ENCODE data around the gene PPP2R5A. TPM values are rescaled to one million over a fixed set of nuclear protein-coding genes. Genes with fewer than 3 reads are reported as not detected.

PPP2R5A gene
- total RNA-seq, 1 experiment from 2014 or later = 22.0 TPM

DNA sequence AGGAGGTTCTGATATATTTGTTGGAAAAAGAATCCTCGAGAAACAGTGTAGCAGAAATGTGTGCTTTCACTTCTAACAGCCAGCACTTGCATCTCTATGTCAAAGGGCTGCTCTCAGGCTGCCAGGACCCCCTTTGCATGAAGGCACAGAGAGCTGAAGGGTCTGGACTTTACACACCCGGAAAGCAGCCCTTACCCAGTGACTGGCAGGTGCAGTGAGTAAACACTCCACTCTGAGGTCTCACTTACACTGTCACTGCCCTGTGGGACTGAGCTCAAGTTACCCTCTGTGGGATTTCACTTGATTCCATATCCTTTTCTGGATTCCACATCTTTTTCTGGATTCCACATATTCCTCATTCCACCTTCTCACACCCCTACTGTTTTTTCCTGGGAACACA, 40.8 kb upstream of the PPP2R5A start:
- H3K79me1 ChIP-seq (ENCODE audit: insufficient read depth, low read depth, low read length, poor library complexity, severe bottlenecking) = no peaks in the 10 kb centered on the region
- no peak overlapping the region for H3K9ac ChIP-seq (ENCODE audit: extremely low read depth, insufficient read length, low read length)
- H2BK5ac ChIP-seq (ENCODE audit: insufficient read length, low read length) = no peak overlapping the region
- H2BK120ac ChIP-seq (ENCODE audit: low read depth, low read length, poor library complexity, severe bottlenecking) = no peak overlapping the region
- no peaks in the 10 kb centered on the region for H3K9me3 Mint-ChIP-seq
- no peak overlapping the region for H2AK5ac ChIP-seq (ENCODE audit: insufficient read length, low read length)
- no peak overlapping the region for H4K91ac ChIP-seq (ENCODE audit: insufficient read length, low read depth, low read length)
- H2BK20ac ChIP-seq (ENCODE audit: low read depth, low read length, poor library complexity, severe bottlenecking) = no peak overlapping the region
- no peaks in the 10 kb centered on the region for H3K36me3 Mint-ChIP-seq (ENCODE audit: insufficient read depth in 1 of 3, low read depth in 3 of 3)
- no peak for DNase-seq
- no peak overlapping the region for H2BK12ac ChIP-seq (ENCODE audit: insufficient read length, low read depth, low read length)
- H3K23ac ChIP-seq (ENCODE audit: insufficient read length, low read depth, low read length) = no peak overlapping the region
- H3K4me1 Mint-ChIP-seq = no peaks in the 10 kb centered on the region
- no peak overlapping the region for H3K56ac ChIP-seq (ENCODE audit: insufficient read length, low read depth, low read length)
- no peak overlapping the region for H3K14ac ChIP-seq (ENCODE audit: insufficient read depth, low read length)
- H2AFZ ChIP-seq (ENCODE audit: low read length) = no peak overlapping the region
- no peak overlapping the region for H3K27ac Mint-ChIP-seq
- H4K8ac ChIP-seq (replicated peaks; ENCODE audit: insufficient read length, low read depth, low read length) = no peak overlapping the region
- no peaks in the 10 kb centered on the region for H3K4me1 ChIP-seq (ENCODE audit: insufficient read depth, low read length)
- TF ChIP-seq CTCF (conservative IDR thresholded peaks at IDR 0.05) = no peak
- H4K5ac ChIP-seq (ENCODE audit: insufficient read length, low read depth, low read length) = no peak overlapping the region
- no peak overlapping the region for H3K18ac ChIP-seq (ENCODE audit: insufficient read length, low read depth, low read length)
- 0 out of 2 replicates have a peak, but pooled peaks cover 2% of the 10 kb centered on the region for H3K79me2 ChIP-seq (ENCODE audit: insufficient read depth, low read length)
- no peaks in the 10 kb centered on the region for H3K27me3 ChIP-seq (ENCODE audit: insufficient read depth, low read length)
- no peak overlapping the region for H2BK15ac ChIP-seq (ENCODE audit: low read depth, low read length)
- no peak overlapping the region for H3K4me3 Mint-ChIP-seq
- no CpG with 5 or more reads among the region's 2 CpGs for WGBS (ENCODE audit: extremely low coverage, insufficient read length, low lambda C conversion rate)
- H3K27me3 Mint-ChIP-seq (ENCODE audit: low read depth) = no peaks in the 10 kb centered on the region; the same call in 1 of the 2 replicates
- no peak overlapping the region for H3K4ac ChIP-seq (ENCODE audit: low read depth, low read length)
- no peak overlapping the region for H3T11ph ChIP-seq (ENCODE audit: low read length)
- no peak overlapping the region for H3K4me2 ChIP-seq (ENCODE audit: insufficient read depth, insufficient read length, low read length)
- H3K27ac ChIP-seq (ENCODE audit: insufficient read length, low read depth, low read length) = no peak overlapping the region
- H4K20me1 ChIP-seq (ENCODE audit: control insufficient read depth, insufficient read depth, insufficient read length) = no peaks in the 10 kb centered on the region
- no peaks in the 10 kb centered on the region for H3K23me2 ChIP-seq (ENCODE audit: insufficient read length, low read depth, low read length, poor library complexity, severe bottlenecking)
- H3K9me3 ChIP-seq (ENCODE audit: control insufficient read depth, low read depth, low read length) = no peaks in the 10 kb centered on the region
